Measurements from ENCODE around the gene ADD1.

ADD1 gene

DNA sequence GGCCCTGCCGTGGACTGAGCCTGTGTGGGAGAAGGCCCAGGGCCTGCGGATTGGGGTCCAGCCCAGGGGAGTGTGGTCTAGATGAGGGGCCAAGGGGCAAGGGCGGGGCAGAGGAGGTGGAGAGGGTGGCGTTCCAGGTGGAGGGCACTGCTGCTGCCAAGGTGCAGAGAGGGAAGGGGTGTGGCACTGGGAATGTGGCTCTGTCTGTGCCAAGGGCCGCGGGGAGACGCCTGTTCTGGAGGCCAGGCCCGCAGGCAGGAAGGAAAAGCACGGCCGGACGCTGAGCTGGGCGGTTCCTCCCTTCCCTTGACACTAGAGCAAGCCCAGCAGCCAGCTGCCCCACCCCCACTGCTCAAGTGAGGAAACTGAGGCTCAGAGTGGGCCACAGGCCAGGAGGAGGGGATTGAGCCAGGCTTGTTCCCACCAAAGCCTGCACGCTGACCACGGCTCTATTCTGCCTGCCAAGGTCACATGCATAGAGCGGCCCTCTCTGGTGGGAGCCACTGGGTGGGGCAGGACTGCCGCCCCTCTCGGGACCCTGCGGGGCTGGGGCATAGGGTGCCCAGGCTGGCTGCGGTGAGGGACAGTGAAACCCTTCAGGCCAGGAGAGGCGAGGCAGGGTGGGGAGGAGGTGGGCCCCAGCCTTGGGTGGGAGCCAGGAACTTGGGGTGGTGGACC, 37.8 kb upstream of the ADD1 start:
- no peak for DNase-seq (ENCODE audit: low read depth)

DNA sequence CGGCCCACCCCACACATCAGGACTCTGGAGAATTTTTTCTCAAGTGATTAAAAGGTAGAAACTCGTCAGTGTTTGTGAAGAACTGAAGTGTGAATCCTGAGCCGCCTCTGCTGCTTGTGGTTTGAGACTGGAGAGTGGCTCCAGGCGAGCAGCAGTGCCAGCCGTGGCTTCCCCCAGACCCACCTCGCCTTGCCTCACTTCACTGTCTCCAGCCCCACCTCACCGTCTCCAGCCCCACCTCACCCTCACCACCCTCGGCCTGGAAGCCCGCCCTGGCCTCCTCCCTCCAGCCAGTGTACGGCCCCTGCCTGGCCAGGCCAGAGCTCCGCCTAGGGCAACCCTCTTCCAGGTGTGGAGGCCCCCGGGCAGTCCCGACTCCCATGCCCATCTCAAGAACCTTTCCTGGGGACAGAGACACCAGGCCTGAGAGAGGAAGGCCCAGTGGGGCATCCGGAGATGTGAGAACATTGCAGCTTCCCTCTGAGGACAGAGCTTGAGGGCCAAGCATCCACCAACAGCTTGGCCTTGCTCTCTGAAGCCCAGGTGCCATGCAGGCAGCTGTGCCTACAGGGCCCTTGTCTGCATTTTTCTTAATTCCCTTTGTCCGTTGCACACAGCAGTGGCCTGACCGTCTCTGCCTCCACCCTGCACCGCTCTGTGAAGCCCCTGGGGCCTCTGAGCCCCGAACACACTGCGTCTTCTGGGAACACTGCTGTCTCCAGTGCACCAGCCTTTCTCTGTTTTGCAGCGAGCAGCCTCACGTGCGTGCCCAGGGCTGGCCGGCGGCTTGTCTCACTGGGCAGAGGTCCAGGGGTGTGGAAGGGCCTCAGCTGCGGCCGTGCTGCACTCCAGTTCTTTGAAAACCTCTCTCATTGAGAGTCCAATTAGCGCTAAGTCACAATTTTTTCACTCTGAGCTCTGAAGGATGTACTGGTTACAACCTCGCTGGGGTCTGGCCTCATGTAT, 37.0 kb upstream of the ADD1 start:
- no peak for DNase-seq (ENCODE audit: low read depth)

DNA sequence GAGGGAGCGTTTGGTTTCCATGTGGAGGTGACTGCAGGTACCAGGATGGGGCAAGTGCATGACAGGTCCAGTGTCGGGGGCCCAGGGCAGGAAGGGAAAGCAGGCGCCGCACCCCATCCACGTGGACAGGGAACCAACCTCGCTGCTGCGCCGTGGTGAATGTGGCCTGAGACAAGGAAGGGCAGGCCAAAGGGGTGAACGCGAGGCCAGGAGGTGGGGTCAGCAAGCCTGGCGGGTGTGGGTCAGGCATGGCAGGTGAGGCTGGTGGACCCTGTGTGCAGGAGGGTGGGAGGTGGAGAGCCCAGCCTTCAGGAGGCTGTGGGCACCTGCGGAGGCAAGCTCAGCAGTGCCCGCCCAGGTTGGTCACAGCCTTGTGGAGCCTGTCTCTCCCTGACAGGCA, 36.1 kb upstream of the ADD1 start:
- DNase-seq (ENCODE audit: low read depth): no peak

DNA sequence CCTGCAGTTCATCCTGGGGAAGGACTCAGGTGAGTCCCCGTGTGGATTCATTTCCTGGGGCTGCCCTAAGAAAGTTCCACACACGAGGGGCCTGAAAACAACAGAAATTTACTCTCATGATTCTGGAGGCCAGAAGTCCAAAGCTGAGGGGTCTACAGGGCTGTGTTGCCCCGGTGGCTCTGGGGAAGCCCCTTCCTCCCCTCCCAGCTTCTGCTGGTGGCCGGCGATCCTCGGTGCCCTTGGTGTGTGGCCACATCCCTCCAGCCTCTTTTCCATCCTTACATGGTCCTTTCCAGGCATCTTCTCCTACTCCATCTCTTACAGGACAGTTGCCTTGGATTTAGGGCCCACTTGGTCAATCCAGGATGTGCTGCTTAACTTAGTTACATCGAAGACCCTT, 35.6 kb upstream of the ADD1 start:
- DNase-seq (ENCODE audit: low read depth): no peak

DNA sequence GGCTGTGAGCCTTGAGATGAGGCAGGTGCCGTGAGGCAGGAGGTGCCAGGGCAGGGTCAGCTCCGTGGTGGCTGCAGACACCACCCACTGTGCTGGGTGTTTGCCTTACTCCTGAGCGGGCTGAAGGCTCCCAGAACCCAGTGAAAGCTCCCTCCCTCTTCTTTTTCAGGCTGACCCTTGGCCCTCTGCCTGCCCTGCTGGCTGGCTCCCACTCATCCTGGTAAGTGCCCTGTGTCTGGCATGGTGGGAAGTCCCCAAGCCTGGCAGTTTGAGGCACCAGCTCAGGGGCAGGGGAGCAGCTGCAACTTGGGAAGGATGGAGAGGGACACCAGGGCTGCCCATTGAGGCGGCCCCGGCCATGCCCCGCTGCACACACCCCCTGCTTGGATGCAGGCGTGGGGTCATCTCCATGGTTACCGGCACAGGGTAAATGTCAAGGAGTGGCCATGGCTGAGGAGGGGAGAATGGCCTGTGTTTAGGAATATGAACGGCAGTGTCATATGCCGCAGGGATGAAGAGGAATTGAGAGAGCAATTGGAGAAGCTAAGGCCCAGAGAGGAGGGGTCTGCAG, 33.9 kb upstream of the ADD1 start:
- DNase-seq (ENCODE audit: low read depth): no peak

DNA sequence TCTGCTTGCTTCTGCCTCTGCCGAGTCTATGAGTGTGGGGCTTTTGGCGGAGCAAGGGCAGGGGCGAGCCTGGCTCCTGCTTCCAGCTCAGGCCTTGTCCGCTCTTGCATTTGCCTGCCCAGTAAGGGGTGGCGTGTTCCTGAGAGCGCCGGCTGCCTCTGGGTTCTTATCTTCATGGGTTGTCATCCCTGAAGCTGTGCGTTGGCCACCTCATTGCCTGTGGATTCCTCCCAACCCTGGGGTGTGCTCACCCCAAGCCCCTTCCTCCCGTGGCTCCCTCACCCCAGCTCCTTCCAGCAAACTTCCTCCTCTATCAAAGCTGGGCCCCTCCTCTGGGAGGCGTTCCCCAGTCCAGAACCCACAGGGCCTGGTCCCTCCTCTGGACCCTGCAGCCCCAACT, 33.3 kb upstream of the ADD1 start:
- no peak for DNase-seq (ENCODE audit: low read depth)

DNA sequence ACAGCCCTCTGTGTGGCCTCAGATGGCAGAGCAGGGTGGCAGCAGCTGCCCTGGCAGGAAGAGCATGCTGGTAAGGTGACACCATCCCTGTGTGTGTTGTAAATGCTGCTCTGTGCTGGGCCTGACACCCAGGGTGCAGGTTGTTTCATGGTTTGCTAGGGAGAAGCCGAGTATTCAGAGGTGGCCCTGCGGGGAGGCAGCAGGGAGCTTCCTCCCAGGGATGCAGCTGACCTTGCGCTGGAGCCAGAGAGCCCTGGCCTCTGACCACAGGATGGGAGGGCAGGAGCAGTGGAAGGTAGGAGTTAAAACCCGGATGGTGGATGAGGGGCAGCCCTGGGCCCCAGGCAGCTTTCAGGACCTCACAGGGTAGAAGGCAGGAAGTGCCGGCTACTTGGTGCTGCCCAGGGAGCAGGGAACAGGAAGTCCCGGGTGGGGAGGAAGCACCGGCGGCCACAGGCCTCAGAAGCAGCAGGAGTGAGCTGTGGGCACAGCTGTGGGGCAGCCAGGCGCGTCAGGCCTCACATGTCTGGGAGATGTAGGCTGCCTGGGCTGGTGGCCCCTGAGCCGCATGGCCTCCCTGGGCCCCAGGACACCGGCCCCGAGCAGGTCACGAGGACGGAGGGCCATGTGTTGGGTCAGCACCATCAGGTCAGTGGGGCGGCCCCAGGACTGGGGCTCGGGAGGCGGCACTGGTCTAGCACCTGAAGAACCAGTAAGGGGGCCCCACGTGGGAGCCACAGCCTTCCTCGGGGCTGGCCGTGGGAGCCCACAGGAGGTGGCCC, 31.6 kb upstream of the ADD1 start:
- DNase-seq (ENCODE audit: low read depth): peak; percentile 33

DNA sequence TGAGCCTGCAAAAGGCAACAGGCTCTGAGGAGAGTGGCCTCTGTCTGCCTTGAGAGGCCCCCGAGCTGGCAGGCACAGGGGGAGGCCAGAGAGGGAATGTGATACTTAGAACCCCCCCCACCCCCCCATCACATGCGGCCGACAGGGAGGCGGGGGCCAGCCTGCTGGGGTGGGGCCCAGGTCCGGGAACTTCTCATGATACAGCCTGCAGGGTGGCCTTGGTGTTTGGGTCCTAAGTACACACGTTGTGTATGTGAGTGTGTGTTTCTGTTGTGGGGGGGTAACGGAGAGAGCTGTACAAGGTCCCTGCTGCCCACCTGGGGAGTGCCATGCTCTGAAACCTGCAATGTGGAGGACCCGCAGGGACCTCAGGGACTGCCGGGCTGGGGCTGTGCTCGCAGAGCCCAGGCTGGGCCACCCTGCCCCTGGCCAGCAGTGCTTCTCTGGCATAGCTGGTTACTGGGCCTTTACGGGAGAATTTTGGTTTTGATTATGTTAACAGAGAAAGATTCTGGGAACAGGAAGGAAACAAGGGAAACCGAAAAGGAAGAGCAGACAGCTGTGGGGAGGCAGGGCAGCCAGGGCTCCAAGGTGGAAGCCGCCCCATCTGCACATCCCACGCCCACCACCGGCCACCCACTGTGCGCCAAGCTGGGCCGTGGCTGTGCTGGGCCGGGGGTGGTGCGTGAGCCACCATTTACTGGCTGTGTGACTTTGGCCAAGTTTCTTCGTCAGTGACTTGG, 30.9 kb upstream of the ADD1 start:
- no peak for DNase-seq (ENCODE audit: low read depth)

DNA sequence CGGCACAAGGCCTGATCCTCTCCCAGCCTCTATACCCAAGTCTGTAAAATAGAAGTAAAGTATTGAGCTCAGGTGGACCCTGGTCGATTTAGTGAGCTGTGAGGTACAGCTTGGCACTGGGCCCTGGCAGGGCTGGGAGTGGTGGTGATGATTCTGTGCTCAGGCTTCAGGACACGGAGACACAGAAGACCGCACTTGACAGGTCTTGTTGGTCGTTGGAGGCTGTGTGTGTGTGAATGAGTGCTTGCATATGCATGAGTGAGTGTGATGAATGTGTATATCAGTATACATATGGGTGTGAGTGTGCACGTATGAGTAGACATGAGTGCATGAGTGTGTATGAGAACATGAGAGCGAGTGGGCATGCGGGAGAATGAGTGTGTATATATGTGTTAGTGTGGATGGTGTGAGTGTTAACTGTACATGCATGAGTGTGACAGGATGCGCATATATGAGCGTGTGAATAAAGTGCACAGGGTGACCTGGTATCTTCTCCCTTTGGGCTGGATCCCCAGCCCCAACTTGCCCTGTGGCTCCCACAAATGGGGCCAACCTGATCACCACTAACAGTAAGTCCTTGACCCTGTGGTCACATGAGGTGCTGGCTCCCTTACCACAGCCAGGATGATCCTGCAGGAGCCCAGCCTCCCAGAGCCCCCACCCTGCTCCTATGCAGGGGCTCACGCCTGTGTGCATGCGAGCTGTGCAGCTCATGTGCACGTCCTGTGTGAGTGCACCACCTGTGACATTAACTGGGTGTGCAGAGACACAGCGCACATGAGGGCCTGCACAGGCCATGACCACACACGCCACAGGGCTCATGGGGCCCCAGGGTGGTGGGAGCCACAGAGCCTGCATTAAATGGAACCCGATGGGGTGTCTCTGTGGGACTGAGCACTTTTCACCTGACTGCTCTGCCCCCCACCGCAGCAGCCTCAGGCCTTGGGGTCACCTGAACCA, 29.9 kb upstream of the ADD1 start:
- DNase-seq (ENCODE audit: low read depth): no peak

DNA sequence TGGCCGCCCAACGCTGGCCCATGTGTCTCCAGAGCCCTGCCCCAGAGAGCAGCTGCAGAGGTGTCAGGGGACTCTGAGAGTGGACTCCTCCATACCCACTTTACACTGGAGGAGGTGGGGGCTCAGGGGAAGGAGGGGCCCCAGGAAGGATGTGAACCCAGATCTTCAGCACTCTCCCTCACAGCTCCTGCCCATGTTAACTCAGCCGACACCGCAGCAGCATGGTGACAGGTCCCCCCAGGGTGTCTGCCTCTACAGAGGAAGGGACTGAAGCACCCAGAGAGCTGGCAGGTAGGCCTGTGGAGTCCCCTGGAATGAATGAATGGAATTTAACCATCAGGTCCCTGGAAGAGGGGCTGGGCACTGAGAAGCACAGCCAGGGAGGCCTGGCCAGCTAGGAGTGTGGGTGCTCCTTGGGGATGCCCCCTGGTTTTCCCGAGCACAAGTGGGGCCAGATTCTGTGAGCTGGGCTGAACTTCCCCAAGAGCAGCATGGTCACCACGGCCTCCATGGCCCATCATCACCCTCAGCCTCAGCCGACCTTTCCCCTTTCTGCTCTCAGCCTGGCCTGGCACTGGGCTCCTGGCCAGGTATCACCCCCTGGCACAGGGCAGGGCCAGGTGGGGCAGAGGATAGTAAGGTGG, 28.9 kb upstream of the ADD1 start:
- DNase-seq (ENCODE audit: low read depth): no peak

DNA sequence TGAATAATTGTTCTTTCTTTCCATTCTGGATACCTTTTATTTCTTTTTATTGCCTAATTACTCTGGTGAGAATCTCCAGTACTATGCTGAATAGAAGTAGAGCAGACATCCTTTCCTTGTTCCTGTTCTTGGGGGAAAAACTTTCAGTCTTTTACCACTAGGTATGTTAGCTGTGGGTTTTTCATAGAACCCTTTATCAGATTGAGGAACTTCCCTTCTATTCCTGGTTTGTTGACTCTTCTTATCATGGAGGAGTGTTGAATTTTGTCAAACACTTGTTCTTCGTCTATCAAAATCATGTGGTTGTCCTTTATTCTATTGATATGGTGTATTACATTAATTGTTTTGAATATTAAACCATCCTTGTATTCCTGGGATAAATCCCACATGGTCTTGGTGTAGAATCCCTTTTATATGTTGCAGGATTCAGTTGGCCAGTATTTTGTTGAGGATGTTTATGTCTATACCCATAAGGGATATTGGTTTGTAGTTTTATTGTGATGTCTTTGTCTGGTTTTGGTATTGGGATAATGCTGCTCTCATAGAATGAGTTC, 27.2 kb upstream of the ADD1 start:
- DNase-seq (ENCODE audit: low read depth): no peak

DNA sequence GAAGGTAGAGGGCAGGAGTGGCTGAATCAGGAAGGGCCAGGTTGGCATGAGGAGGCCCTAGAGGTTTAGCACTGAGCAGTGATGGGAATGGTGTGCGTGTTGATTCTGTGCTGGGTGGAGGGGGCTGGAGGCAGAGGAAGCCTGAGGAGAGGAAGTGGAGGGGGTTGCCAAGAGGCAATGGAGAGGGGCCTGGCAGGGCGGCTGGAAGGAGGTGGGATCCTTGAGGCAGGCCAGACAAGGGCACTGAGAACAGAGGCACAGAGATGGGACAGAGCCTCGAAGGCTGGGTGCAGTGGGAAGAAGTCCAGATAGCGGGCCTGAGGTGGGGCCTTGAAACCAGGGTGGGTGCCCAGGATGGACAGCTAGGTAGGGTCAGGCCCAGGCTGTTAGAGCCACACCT, 26.5 kb upstream of the ADD1 start:
- no peak for DNase-seq (ENCODE audit: low read depth)

DNA sequence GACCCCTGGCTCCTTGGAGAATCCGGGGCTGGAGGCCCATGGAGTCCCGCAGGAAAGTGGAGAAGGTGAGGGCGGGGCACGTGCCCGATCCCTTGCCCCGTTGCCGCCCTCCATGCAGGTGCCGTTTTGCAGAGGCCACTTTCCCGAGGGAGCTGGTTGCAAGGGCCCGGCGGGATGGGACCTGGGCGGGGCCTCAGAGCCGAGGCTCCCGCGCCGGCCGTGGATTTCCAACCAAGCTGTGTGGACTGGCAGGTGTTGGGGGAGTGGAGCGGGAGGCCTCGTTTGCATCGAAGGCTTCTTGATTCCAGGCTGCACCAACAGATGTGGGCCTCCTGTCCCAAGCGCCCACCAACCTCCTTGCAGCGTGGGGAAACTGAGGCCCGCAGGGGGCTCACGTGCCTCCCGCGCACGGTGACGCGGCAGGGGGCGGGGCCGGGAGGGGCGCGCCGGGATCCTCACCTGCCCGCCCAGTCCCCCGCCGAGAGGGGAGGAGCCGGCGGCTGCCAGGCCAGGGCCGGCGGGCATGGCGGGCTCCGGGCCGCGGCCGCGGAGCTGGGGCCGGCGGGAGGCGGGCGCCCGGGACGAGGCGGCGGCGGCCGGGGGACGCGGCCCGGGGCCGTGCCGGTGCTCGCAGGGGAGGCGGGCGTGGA, 25.8 kb upstream of the ADD1 start:
- DNase-seq (ENCODE audit: low read depth): no peak

DNA sequence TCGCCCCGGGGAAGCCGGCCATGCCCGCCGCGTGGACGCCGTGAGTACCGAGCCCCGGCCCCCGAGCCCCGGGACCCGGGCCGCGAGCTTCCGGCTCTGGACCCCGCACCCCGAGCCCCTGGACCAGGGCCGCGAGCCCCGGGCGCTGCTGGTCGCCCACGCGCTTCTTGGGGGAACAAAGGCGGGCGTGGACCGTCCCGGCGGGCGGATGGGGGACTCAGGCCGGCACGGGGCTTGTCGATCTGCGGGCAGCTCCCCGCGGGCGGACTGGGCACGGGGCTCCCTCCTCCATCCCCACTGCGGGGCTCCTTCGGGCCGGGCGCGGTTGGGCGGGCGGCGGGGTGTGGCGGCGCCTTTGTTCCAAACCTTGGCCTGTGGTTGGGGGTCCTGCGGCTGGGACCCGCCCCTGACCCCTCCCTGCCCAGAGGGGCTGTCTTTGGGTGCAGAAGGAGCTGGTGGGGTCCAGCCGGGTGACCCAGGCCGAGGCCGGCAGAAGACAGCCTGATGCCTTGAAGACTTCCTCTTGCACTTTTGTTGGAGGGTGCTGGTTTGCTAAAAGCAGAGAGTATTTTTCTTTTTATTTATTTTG, 25.2 kb upstream of the ADD1 start:
- DNase-seq (ENCODE audit: low read depth): no peak

DNA sequence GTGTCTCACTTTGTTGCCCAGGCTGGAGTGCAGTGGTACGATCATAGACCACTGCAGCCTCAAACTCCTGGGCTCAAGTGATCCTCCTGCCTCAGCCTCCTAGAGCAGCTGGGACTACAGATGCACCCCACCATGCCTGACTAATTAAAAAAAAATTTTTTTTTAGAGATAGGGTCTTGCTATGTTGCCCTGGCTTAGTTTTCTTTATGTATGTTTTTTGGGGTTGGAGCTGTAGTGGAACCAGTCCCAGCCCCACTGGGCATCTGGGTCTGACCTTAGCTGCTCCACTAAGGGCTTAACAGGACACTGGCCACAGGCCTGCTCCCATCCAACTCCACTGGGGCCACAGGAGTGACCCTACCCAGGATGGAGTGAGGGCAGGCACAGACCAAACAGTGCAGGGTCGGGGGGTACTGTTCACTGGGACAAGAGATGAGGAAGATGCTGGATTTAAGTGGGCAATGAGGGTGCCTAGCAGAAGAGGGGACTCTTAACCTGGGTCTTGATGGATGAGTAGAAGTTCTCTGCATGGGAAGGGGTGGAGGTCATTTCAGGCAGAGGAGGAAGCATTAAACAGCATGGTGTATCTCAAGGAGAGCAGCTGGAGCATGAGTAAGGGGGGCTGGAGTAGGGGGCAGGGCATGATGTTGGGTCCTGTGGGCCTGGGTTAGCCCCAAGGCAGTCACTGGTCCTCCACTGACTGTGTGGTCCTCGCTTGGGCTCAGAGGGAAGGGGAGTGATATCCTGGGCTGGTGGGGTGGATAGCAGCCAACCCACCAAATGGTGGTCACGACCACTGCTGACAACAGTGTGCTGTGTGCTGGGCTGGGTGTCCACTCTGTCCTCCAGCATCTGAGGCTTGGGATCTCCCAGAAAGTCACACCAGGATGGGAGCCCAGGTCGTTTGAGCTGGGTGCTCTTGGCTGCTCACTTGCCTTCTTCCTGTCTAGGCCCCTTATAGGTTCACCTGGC, 24.1 kb upstream of the ADD1 start:
- DNase-seq (ENCODE audit: low read depth): no peak

DNA sequence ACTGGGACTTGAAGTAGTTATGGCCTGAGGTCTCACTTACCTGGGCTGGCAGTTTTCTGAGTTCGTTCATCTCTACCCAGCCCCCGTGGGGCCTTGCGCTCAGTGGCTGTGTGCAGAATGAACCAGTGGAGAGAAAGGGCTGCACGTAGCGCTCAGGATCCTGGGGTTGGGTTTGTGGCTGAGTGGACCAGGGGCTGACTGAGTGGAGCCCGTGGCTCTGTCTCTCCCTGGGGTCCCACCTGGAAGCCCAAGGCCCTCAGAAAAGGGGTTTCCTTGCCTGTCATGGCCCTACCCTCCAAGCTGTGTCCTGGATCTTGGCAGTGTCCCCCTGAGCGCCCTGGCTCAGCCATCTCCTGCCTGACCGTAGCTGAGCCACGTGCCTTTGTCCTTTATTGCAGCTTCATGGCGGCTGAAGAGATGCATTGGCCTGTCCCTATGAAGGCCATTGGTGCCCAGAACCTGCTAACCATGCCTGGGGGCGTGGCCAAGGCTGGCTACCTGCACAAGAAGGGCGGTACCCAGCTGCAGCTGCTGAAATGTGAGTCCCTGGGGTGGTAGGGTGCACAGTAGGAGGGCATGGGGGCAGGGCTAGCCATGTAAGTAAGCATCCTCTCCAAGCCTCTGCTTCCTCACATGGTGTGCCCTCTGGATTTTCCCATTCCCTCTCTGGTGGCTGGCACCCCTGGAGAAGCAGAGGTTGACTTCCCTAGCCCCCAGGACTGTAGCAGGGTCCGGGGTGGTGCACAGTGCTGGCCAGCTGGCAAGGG, 23.2 kb upstream of the ADD1 start:
- no peak for DNase-seq (ENCODE audit: low read depth)
